Spinal cord (tissue), 10 donors: Measurements from ENCODE around the gene FBLN2. TPM values are rescaled to one million over a fixed set of nuclear protein-coding genes. Genes with fewer than 3 reads are reported as not detected.

Experiments used
- DNase-seq, 6 donors: peaks; one replicate each; pipeline versions ENCODE4 v3.0.0 to v3.0.0-alpha.2; 2013 to 2015; ENCODE audit warnings: low spot score in 6 of 6, low read depth in 4 of 6
- H3K27ac ChIP-seq: one replicate; pipeline ENCODE4 v1.5.1; 2013; ENCODE audit warnings: low read depth, low read length, control low read depth
- H3K27me3 ChIP-seq: one replicate; pipeline ENCODE4 v1.6.1; 2013; ENCODE audit warnings: low read length; ENCODE audit not compliant: control insufficient read depth, insufficient read depth
- H3K36me3 ChIP-seq: one replicate; pipeline ENCODE4 v1.6.1; 2013; ENCODE audit warnings: low read length; ENCODE audit not compliant: control insufficient read depth, insufficient read depth
- H3K4me1 ChIP-seq: one replicate; pipeline ENCODE4 v1.6.1; 2013; ENCODE audit warnings: low read length; ENCODE audit not compliant: control insufficient read depth, insufficient read depth
- H3K4me3 ChIP-seq: one replicate; pipeline ENCODE4 v1.5.1; 2013; ENCODE audit warnings: low read depth, low read length, control low read depth
- H3K9me3 ChIP-seq: one replicate; pipeline ENCODE4 v1.6.1; 2013; ENCODE audit warnings: low read length; ENCODE audit not compliant: control insufficient read depth, insufficient read depth
- WGBS: methylation state at CpG from one replicate; pipeline ENCODE4 v1.1.5; 2013; ENCODE audit warnings: missing lambda C conversion rate; ENCODE audit not compliant: insufficient coverage; 5-methylcytosine and 5-hydroxymethylcytosine counted together
- polyA plus RNA-seq, 2 donors: library from polyadenylated mRNA; unstranded; fragments of 120-200 nt; gene quantifications; one replicate each; pipeline ENCODE4 v1.2.1, GENCODE V29; 2013; ENCODE audit not compliant: insufficient read length in 2 of 2
- total RNA-seq, 2 donors: library from RNA; depleted of rRNA in 1 of 2; stranded (reverse); fragments of 120-200 nt in 1 of 2; fragments of >200 nt in 1 of 2; gene quantifications; one replicate each; pipeline versions ENCODE4 v1.2.3 to v1.2.4, GENCODE V29; 2013 to 2014
- donor health status: healthy.

The FBLN2 gene
- total and polyA plus RNA-seq, 4 donors = 19.5 to 81.9 (median 31.5) TPM

- peaks cover 17% of the 10 kb centered on the region for H3K4me1 ChIP-seq
- H3K27ac ChIP-seq = no peak overlapping the region
- 100% methylated on average over 2 of the region's 5 CpGs for WGBS
- no peaks in the 10 kb centered on the region for H3K27me3 ChIP-seq
- H3K9me3 ChIP-seq = no peaks in the 10 kb centered on the region
- no peak for DNase-seq
- H3K4me3 ChIP-seq = no peak overlapping the region
- no peaks in the 10 kb centered on the region for H3K36me3 ChIP-seq
These were observed 36.0 kb downstream of the FBLN2 start for GRCh38 chr3:13584901-13585300.

GRCh38 chr3:13587442-13587841 is 38.5 kb downstream of the FBLN2 start:
- Histone ChIP-seq H3K27ac (no peak overlapping the region), H3K27me3 (no peaks in the 10 kb centered on the region), H3K9me3 (no peaks in the 10 kb centered on the region), H3K36me3 (no peaks in the 10 kb centered on the region), H3K4me3 (no peak overlapping the region), H3K4me1 (peaks cover 7% of the 10 kb centered on the region)
- WGBS = 86% methylated on average over 1 of the region's 3 CpGs
- DNase-seq = no peak

- Histone ChIP-seq H3K27ac (no peak overlapping the region), H3K4me3 (no peak overlapping the region), H3K9me3 (no peaks in the 10 kb centered on the region), H3K4me1 (no peaks in the 10 kb centered on the region), H3K36me3 (no peaks in the 10 kb centered on the region), H3K27me3 (no peaks in the 10 kb centered on the region)
- no peak for DNase-seq
- 87% methylated on average over 11 of the region's 16 CpGs for WGBS
These were observed 39.3 kb downstream of the FBLN2 start for GRCh38 chr3:13588221-13588701.

GRCh38 chr3:13588993-13589392 is 40.1 kb downstream of the FBLN2 start:
- DNase-seq = no peak
- 100% methylated on average over 4 of the region's 4 CpGs for WGBS

GRCh38 chr3:13590841-13591520 is 42.1 kb downstream of the FBLN2 start:
- Histone ChIP-seq H3K27me3 (no peaks in the 10 kb centered on the region), H3K27ac (no peak overlapping the region), H3K9me3 (no peaks in the 10 kb centered on the region), H3K36me3 (no peaks in the 10 kb centered on the region), H3K4me3 (no peak overlapping the region), H3K4me1 (peaks cover 12% of the 10 kb centered on the region)
- DNase-seq = peak in 1 of 6 donors; percentile 20
- WGBS = 86% methylated on average over 2 of the region's 3 CpGs

More at GRCh38 chr3:13588993-13589392, 40.1 kb downstream of the FBLN2 start:
- no peak overlapping the region for H3K4me3 ChIP-seq
- H3K27ac ChIP-seq = no peak overlapping the region
- H3K9me3 ChIP-seq = no peaks in the 10 kb centered on the region
- no peaks in the 10 kb centered on the region for H3K4me1 ChIP-seq
- H3K36me3 ChIP-seq = no peaks in the 10 kb centered on the region
- H3K27me3 ChIP-seq = no peaks in the 10 kb centered on the region

GRCh38 chr3:13593615-13594014 is 44.7 kb downstream of the FBLN2 start:
- Histone ChIP-seq H3K27ac (no peak overlapping the region), H3K27me3 (no peaks in the 10 kb centered on the region), H3K9me3 (no peaks in the 10 kb centered on the region), H3K4me3 (no peak overlapping the region), H3K36me3 (no peaks in the 10 kb centered on the region), H3K4me1 (peaks cover 12% of the 10 kb centered on the region)
- WGBS = 100% methylated on average over 2 of the region's 10 CpGs
- DNase-seq = peak in 1 of 6 donors; percentile 25

- Histone ChIP-seq H3K9me3 (no peaks in the 10 kb centered on the region), H3K27me3 (no peaks in the 10 kb centered on the region), H3K36me3 (no peaks in the 10 kb centered on the region), H3K4me3 (no peak overlapping the region), H3K4me1 (peaks cover 15% of the 10 kb centered on the region), H3K27ac (no peak overlapping the region)
- WGBS = 71% methylated on average over 8 of the region's 8 CpGs
- DNase-seq = no peak
These were observed 45.2 kb downstream of the FBLN2 start for GRCh38 chr3:13594146-13594545.

GRCh38 chr3:13594991-13595421 is 46.1 kb downstream of the FBLN2 start:
- DNase-seq = no peak

GRCh38 chr3:13595485-13595884 is 46.6 kb downstream of the FBLN2 start:
- H3K4me3 ChIP-seq = no peak overlapping the region
- no peaks in the 10 kb centered on the region for H3K36me3 ChIP-seq
- no peak for DNase-seq
- peaks cover 26% of the 10 kb centered on the region for H3K4me1 ChIP-seq
- H3K27ac ChIP-seq = no peak overlapping the region
- H3K27me3 ChIP-seq = no peaks in the 10 kb centered on the region
- H3K9me3 ChIP-seq = no peaks in the 10 kb centered on the region
- 83% methylated on average over 4 of the region's 5 CpGs for WGBS

More at GRCh38 chr3:13594991-13595421, 46.1 kb downstream of the FBLN2 start:
- no peaks in the 10 kb centered on the region for H3K36me3 ChIP-seq
- WGBS = 58% methylated on average over 10 of the region's 10 CpGs
- H3K9me3 ChIP-seq = no peaks in the 10 kb centered on the region
- no peak overlapping the region for H3K27ac ChIP-seq
- no peaks in the 10 kb centered on the region for H3K27me3 ChIP-seq
- H3K4me3 ChIP-seq = no peak overlapping the region
- H3K4me1 ChIP-seq = peaks cover 23% of the 10 kb centered on the region
